ENCODE results near the gene PRTFDC1.

DNA sequence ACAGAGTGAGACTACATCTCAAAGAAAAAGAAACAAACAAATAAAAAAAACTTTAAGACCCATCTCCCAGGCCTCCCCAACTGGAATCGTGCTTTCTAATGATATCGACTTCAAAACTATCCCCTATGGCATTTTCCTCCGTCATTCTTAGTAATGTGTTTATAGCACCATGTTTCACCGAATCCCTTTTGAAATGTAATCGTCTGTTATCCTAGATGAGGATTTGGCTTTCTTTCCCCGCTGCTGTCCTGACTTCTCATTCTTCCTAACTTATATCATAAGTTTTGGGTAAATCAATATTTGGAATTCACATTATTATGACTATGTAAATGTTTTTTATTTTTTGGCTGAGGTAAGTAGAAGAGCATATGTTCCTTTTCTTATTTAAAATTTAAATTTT lies 151.5 kb downstream of the PRTFDC1 start:
- TF ChIP-seq POLR2A (IDR thresholded peaks at IDR 0.05), result no peak
- TF ChIP-seq, protein P1, sequence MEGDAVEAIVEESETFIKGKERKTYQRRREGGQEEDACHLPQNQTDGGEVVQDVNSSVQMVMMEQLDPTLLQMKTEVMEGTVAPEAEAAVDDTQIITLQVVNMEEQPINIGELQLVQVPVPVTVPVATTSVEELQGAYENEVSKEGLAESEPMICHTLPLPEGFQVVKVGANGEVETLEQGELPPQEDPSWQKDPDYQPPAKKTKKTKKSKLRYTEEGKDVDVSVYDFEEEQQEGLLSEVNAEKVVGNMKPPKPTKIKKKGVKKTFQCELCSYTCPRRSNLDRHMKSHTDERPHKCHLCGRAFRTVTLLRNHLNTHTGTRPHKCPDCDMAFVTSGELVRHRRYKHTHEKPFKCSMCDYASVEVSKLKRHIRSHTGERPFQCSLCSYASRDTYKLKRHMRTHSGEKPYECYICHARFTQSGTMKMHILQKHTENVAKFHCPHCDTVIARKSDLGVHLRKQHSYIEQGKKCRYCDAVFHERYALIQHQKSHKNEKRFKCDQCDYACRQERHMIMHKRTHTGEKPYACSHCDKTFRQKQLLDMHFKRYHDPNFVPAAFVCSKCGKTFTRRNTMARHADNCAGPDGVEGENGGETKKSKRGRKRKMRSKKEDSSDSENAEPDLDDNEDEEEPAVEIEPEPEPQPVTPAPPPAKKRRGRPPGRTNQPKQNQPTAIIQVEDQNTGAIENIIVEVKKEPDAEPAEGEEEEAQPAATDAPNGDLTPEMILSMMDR (IDR thresholded peaks at IDR 0.05 in 4 of 5, conservative IDR thresholded peaks at IDR 0.05 in 1 of 5), result no peak
